Prostate gland (tissue), 2 donors: ENCODE data around the gene INPP5D.

ENCODE experiments used
- CTCF ChIP-seq, 4 experiments: fragments of 200-600 bp in 2 of 4; fragments of 450-650 bp in 2 of 4; sonication (generic) in 2 of 4; IDR thresholded peaks; 1 replicate in 3 of 4; 2 replicates in 1 of 4; pipeline ENCODE4 v1.5.1; 2016 to 2019; ENCODE audit warnings: antibody characterized with exemption in 4 of 4, mild to moderate bottlenecking in 2 of 4, moderate library complexity in 2 of 4
- POLR2AphosphoS5 ChIP-seq: sonication (generic); formaldehyde crosslinking; IDR thresholded peaks from one replicate; pipeline ENCODE4 v1.6.1; 2017; ENCODE audit warnings: antibody characterized with exemption

GRCh38 chr2:233062946-233063268 lies 2.8 kb downstream of the INPP5D start:
- TF ChIP-seq POLR2AphosphoS5, result no peak
- no peak for TF ChIP-seq CTCF (IDR thresholded peaks at IDR 0.05)
